SH-SY5Y (cell line): Measurements from ENCODE around the gene SLC12A2.

Source experiments
- GATA2 ChIP-seq: IDR thresholded peaks from 2 replicates; pipeline ENCODE4 v1.6.1; 2011; ENCODE audit warnings: mild to moderate bottlenecking, low read depth, low read length
- GATA3 ChIP-seq: IDR thresholded peaks from 2 replicates; pipeline ENCODE4 v1.6.1; 2011; ENCODE audit warnings: low read depth, mild to moderate bottlenecking, low read length, moderate library complexity

GRCh38 chr5:128081111-128081851 is 2.3 kb upstream of the SLC12A2 start:
- TF ChIP-seq GATA2 = no peak
- no peak for TF ChIP-seq GATA3
